Mesodermal cell (in vitro differentiated cells): Measurements from ENCODE around the gene SHOC1. TPM values are rescaled to one million over a fixed set of nuclear protein-coding genes. Genes with fewer than 3 reads are reported as not detected.

Source experiments
- H3K27ac ChIP-seq: 2 replicates; pipeline ENCODE4 v1.7.0; 2013; ENCODE audit warnings: mild to moderate bottlenecking, low read depth, low read length, moderate library complexity; ENCODE audit not compliant: severe bottlenecking
- H3K36me3 ChIP-seq: 2 replicates; pipeline ENCODE4 v1.7.1; 2013; ENCODE audit warnings: mild to moderate bottlenecking, low read length, moderate library complexity; ENCODE audit not compliant: control insufficient read depth, insufficient read depth
- H3K4me1 ChIP-seq: one replicate; pipeline ENCODE4 v1.7.1; 2013; ENCODE audit warnings: mild to moderate bottlenecking, low read length; ENCODE audit not compliant: insufficient read depth, control insufficient read depth, poor library complexity, severe bottlenecking
- H3K4me3 ChIP-seq: 2 replicates; pipeline ENCODE4 v1.7.0; 2013; ENCODE audit warnings: low read length, control low read depth, mild to moderate bottlenecking; ENCODE audit not compliant: insufficient read depth, poor library complexity, severe bottlenecking; ENCODE audit errors: extremely low read depth
- H3K9me3 ChIP-seq: 2 replicates; pipeline ENCODE4 v1.7.1; 2013; ENCODE audit warnings: mild to moderate bottlenecking, low read length, moderate library complexity; ENCODE audit not compliant: control insufficient read depth
- WGBS, 2 experiments: methylation state at CpG; one replicate each; pipeline ENCODE4 v1.1.5; 2013; ENCODE audit warnings: missing lambda C conversion rate in 2 of 2; ENCODE audit not compliant: insufficient coverage in 2 of 2; 5-methylcytosine and 5-hydroxymethylcytosine counted together
- polyA plus RNA-seq, 2 experiments: library from polyadenylated mRNA; stranded (reverse); fragments of 50-300 nt; gene quantifications; one replicate each; pipeline ENCODE4 v1.2.3, GENCODE V29; 2013

Gene SHOC1
- polyA plus RNA-seq (2013, experiment 1 of 2) = not detected
- not detected for polyA plus RNA-seq (2013, experiment 2 of 2)

- H3K4me3 ChIP-seq = no peak within 1 kb of the TSS
- H3K36me3 ChIP-seq = no peaks in the 10 kb centered on the region
- 95% methylated on average over 21 to 25 of the region's 29 CpGs for WGBS, 2 experiments
- H3K27ac ChIP-seq = no peak within 1 kb of the TSS
- no peaks in the 10 kb centered on the region for H3K9me3 ChIP-seq
- H3K4me1 ChIP-seq = no peaks in the 10 kb centered on the region
Measured at GRCh38 chr9:111794835-111795556, at the start of gene SHOC1. Gene SHOC1, minus strand, starts transcription at chr9:111794937. Its CDS starts 3,519 bp downstream, at chr9:111791418.

GRCh38 chr9:111843971-111844370 is 49.2 kb upstream of the SHOC1 start:
- WGBS, 2 experiments = 83% methylated on average over 3 of the region's 3 CpGs; no CpG with 5 or more reads in 1 of the 2 experiments
- no peaks in the 10 kb centered on the region for H3K4me1 ChIP-seq

GRCh38 chr9:111842313-111842712 is 47.6 kb upstream of the SHOC1 start:
- Histone ChIP-seq H3K4me1 (no peaks in the 10 kb centered on the region), H3K9me3 (no peaks in the 10 kb centered on the region), H3K4me3 (no peak overlapping the region), H3K27ac (no peak overlapping the region), H3K36me3 (no peaks in the 10 kb centered on the region)
- WGBS, 2 experiments = no CpG with 5 or more reads among the region's 1 CpG

More at GRCh38 chr9:111843971-111844370, 49.2 kb upstream of the SHOC1 start:
- Histone ChIP-seq H3K4me3 (no peak overlapping the region), H3K36me3 (no peaks in the 10 kb centered on the region), H3K27ac (no peak overlapping the region), H3K9me3 (no peaks in the 10 kb centered on the region)

GRCh38 chr9:111840442-111840841 is 45.7 kb upstream of the SHOC1 start:
- no peaks in the 10 kb centered on the region for H3K4me1 ChIP-seq
- H3K9me3 ChIP-seq = no peaks in the 10 kb centered on the region
- H3K4me3 ChIP-seq = no peak overlapping the region
- H3K27ac ChIP-seq = no peak overlapping the region
- no peaks in the 10 kb centered on the region for H3K36me3 ChIP-seq
- WGBS, 2 experiments = 80 to 100% methylated on average over 1 of the region's 1 CpG

DNA sequence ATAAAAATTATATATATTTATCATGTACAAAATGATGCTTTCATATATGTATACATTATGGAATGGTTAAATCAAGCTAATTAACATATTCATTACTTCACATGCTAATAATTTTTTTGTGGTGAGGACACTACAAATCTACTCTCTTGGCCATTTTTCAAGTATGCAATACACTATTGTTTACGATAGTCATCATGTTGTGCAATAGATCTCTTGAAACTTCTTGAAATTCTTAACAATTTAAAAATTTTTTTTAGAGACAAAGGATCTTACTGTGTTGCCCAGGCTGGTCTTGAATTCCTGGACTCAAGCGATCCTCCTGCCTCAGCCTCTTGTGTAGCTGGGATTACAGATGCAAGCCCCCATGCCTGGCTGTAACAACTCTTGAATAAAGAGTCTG is 45.2 kb upstream of the SHOC1 start:
- H3K9me3 ChIP-seq = no peaks in the 10 kb centered on the region
- 71 to 73% methylated on average over 1 to 2 of the region's 2 CpGs for WGBS, 2 experiments
- no peaks in the 10 kb centered on the region for H3K4me1 ChIP-seq
- no peaks in the 10 kb centered on the region for H3K36me3 ChIP-seq
- H3K4me3 ChIP-seq = no peak overlapping the region
- no peak overlapping the region for H3K27ac ChIP-seq

GRCh38 chr9:111839387-111839786 is 44.6 kb upstream of the SHOC1 start:
- WGBS, 2 experiments = 89 to 94% methylated on average over 6 of the region's 6 CpGs
- Histone ChIP-seq H3K4me3 (no peak overlapping the region), H3K4me1 (no peaks in the 10 kb centered on the region), H3K9me3 (no peaks in the 10 kb centered on the region), H3K27ac (no peak overlapping the region), H3K36me3 (no peaks in the 10 kb centered on the region)

- Histone ChIP-seq H3K36me3 (no peaks in the 10 kb centered on the region), H3K4me3 (no peak overlapping the region), H3K4me1 (no peaks in the 10 kb centered on the region), H3K27ac (no peak overlapping the region), H3K9me3 (no peaks in the 10 kb centered on the region)
- WGBS, 2 experiments = 95 to 100% methylated on average over 2 of the region's 2 CpGs
Measured at GRCh38 chr9:111838439-111838838, 43.7 kb upstream of the SHOC1 start.

GRCh38 chr9:111836311-111836710 is 41.6 kb upstream of the SHOC1 start:
- no peak overlapping the region for H3K27ac ChIP-seq
- no peak overlapping the region for H3K4me3 ChIP-seq
- H3K4me1 ChIP-seq = no peaks in the 10 kb centered on the region
- 67% methylated on average over 1 of the region's 2 CpGs; no CpG with 5 or more reads in 1 of the 2 experiments for WGBS, 2 experiments
- no peaks in the 10 kb centered on the region for H3K9me3 ChIP-seq
- no peaks in the 10 kb centered on the region for H3K36me3 ChIP-seq

- H3K36me3 ChIP-seq = no peaks in the 10 kb centered on the region
- 100% methylated on average over 1 to 3 of the region's 4 CpGs for WGBS, 2 experiments
- no peaks in the 10 kb centered on the region for H3K4me1 ChIP-seq
- H3K27ac ChIP-seq = no peak overlapping the region
- H3K4me3 ChIP-seq = no peak overlapping the region
- H3K9me3 ChIP-seq = no peaks in the 10 kb centered on the region
Measured at GRCh38 chr9:111833941-111834340, 39.2 kb upstream of the SHOC1 start.

GRCh38 chr9:111832449-111832848 is 37.7 kb upstream of the SHOC1 start:
- WGBS, 2 experiments = 86 to 100% methylated on average over 1 to 2 of the region's 2 CpGs
- Histone ChIP-seq H3K27ac (no peak overlapping the region), H3K9me3 (no peaks in the 10 kb centered on the region), H3K36me3 (no peaks in the 10 kb centered on the region), H3K4me3 (no peak overlapping the region), H3K4me1 (no peaks in the 10 kb centered on the region)

DNA sequence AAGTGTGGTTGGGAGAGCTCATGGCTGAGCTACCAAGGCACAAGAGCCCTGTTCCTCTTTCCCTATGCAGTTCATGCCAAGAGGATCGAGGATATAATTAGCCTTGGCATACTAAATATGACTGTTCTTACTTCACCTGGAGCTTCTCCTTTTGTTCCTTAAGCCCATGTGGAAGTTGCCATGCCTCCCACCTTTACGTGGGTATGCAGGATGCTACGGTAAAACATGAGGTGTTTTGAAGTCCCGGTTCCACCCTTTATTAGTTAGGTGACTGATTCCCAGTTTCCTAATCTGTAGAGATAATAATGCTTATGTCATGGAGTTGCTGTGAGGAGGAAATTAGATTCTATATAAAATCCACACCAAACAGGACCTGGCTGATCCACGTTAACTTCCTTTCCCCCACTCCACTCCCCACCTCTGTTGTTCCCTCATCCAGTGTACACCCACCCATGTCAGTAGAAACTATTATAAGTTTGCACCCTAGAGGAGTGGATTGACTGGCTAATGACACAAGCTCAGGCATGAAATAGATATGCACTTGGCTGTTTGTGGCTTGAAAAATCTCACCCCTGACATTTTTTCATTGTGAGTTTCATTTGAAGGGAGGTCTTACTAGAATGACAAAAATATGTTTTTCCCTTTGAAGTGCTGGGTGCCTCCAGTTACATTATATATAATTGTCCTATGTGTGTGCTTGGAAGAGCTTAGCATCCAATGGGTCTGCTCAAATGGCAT is 36.8 kb upstream of the SHOC1 start:
- H3K27ac ChIP-seq = no peak overlapping the region
- no peaks in the 10 kb centered on the region for H3K9me3 ChIP-seq
- H3K4me3 ChIP-seq = no peak overlapping the region
- no peaks in the 10 kb centered on the region for H3K4me1 ChIP-seq
- H3K36me3 ChIP-seq = no peaks in the 10 kb centered on the region
- 80% methylated on average over 1 of the region's 5 CpGs; no CpG with 5 or more reads in 1 of the 2 experiments for WGBS, 2 experiments
